ENCODE data around the gene AK5.
"Not testable (repeated sequence)": the region's sequence is repeated elsewhere in the genome, so short reads cannot be mapped to it uniquely, and the experiment has no call there.

AK5 gene

GRCh38 chr1:77288275-77288674 is 6.5 kb downstream of the AK5 start:
- DNase-seq (ENCODE audit: low read depth in 2 of 2), result no peak

GRCh38 chr1:77290576-77290975 is 8.8 kb downstream of the AK5 start:
- DNase-seq (ENCODE audit: low read depth in 2 of 2), result no peak

GRCh38 chr1:77292551-77292950 is 10.7 kb downstream of the AK5 start:
- no peak for DNase-seq (ENCODE audit: low read depth in 2 of 2)

GRCh38 chr1:77300566-77300965 is 18.7 kb downstream of the AK5 start:
- DNase-seq (ENCODE audit: low read depth in 2 of 2), result no peak

GRCh38 chr1:77303387-77303786 is 21.6 kb downstream of the AK5 start:
- DNase-seq (ENCODE audit: low read depth in 2 of 2), result no peak

GRCh38 chr1:77308889-77309621 is 27.2 kb downstream of the AK5 start:
- DNase-seq (ENCODE audit: low read depth in 2 of 2), result no peak

- no peak for DNase-seq (ENCODE audit: low read depth in 2 of 2)
These were observed 29.1 kb downstream of the AK5 start for GRCh38 chr1:77310924-77311323.

GRCh38 chr1:77312364-77312763 is 30.5 kb downstream of the AK5 start:
- not testable (repeated sequence) for DNase-seq (ENCODE audit: low read depth in 2 of 2)

- DNase-seq (ENCODE audit: low read depth in 2 of 2), result no peak
These were observed 31.7 kb downstream of the AK5 start for GRCh38 chr1:77313491-77313890.

- DNase-seq (ENCODE audit: low read depth in 2 of 2), result no peak
These were observed 34.2 kb downstream of the AK5 start for GRCh38 chr1:77316006-77316405.

- DNase-seq (ENCODE audit: low read depth in 2 of 2), result no peak
These were observed 35.1 kb downstream of the AK5 start for GRCh38 chr1:77316966-77317365.

GRCh38 chr1:77319036-77319705 is 37.4 kb downstream of the AK5 start:
- DNase-seq (ENCODE audit: low read depth in 2 of 2), result no peak

- no peak for DNase-seq (ENCODE audit: low read depth in 2 of 2)
These were observed 40.5 kb downstream of the AK5 start for GRCh38 chr1:77322061-77322900.

- no peak for DNase-seq (ENCODE audit: low read depth in 2 of 2)
These were observed 51.7 kb downstream of the AK5 start for GRCh38 chr1:77333501-77333900.

- DNase-seq (ENCODE audit: low read depth in 2 of 2), result no peak
These were observed 54.9 kb downstream of the AK5 start for GRCh38 chr1:77336729-77337128.

- DNase-seq (ENCODE audit: low read depth in 2 of 2), result no peak
These were observed 57.5 kb downstream of the AK5 start for GRCh38 chr1:77339326-77339725.

- DNase-seq (ENCODE audit: low read depth in 2 of 2), result no peak
These were observed 59.4 kb downstream of the AK5 start for GRCh38 chr1:77341195-77341594.

- DNase-seq (ENCODE audit: low read depth in 2 of 2), result no peak
These were observed 60.9 kb downstream of the AK5 start for GRCh38 chr1:77342745-77343144.

GRCh38 chr1:77347646-77348045 is 65.8 kb downstream of the AK5 start:
- DNase-seq (ENCODE audit: low read depth in 2 of 2), result no peak

GRCh38 chr1:77348549-77348948 is 66.7 kb downstream of the AK5 start:
- DNase-seq (ENCODE audit: low read depth in 2 of 2), result no peak

- no peak for DNase-seq (ENCODE audit: low read depth in 2 of 2)
These were observed 67.5 kb downstream of the AK5 start for GRCh38 chr1:77349275-77349674.

GRCh38 chr1:77350012-77350770 is 68.4 kb downstream of the AK5 start:
- DNase-seq (ENCODE audit: low read depth in 2 of 2), result no peak
